Occipital lobe (tissue), 2 donors: ENCODE data around the gene RILPL2. TPM values are rescaled to one million over a fixed set of nuclear protein-coding genes. Genes with fewer than 3 reads are reported as not detected.
"Not testable (repeated sequence)": the region's sequence is repeated elsewhere in the genome, so short reads cannot be mapped to it uniquely, and the experiment has no call there.

Experiments used
- DNase-seq: peaks from one replicate; lab custom pipeline; 2025; lab: John Stamatoyannopoulos, UW
- total RNA-seq: library from RNA; depleted of rRNA; stranded (reverse); fragments of >200 nt; gene quantifications from one replicate; pipeline ENCODE4 v1.2.3, GENCODE V29; 2014

RILPL2 gene
- total RNA-seq, 1 donor from 2014 or later = 0.78 TPM

DNA sequence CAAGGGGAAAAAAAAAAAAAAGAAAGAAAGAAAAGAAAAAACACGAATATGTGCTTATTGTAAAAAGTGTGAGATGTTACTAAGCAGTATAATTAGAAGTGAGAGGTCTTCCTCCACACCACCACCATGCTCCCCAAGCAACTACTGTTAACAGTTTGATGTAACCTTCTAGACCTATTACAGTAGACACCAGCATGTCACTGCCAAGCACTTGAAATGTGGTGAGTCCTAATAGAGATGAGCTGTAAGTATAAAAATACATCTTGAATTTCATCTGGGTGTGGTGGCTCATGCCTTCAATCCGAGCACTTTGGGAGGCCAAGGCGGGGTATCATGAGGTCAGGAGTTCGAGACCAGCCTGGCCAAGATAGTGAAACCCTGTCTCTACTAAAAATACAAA, 13.4 kb upstream of the RILPL2 start:
- DNase-seq = no peak

GRCh38 chr12:123449249-123449733, 12.8 kb upstream of the RILPL2 start:
- DNase-seq = no peak

DNA sequence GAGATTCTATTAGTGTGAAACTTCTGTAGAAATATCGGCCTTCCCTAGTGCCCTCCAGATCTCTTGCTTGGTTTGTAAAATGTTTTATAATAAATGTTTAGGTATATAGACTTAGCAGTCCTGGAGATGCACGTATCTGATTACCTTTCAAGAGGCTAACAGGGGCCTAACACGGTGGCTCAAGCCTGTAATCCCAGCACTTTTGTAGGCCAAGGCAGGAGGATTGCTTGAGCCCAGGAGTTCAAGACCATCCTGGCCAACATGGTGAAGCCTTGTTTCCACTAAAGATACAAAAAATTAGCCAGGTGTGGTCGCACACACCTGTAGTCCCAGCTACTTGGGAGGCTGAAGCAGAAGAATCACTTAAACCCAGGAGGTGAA, 9.8 kb upstream of the RILPL2 start:
- DNase-seq = no peak

DNA sequence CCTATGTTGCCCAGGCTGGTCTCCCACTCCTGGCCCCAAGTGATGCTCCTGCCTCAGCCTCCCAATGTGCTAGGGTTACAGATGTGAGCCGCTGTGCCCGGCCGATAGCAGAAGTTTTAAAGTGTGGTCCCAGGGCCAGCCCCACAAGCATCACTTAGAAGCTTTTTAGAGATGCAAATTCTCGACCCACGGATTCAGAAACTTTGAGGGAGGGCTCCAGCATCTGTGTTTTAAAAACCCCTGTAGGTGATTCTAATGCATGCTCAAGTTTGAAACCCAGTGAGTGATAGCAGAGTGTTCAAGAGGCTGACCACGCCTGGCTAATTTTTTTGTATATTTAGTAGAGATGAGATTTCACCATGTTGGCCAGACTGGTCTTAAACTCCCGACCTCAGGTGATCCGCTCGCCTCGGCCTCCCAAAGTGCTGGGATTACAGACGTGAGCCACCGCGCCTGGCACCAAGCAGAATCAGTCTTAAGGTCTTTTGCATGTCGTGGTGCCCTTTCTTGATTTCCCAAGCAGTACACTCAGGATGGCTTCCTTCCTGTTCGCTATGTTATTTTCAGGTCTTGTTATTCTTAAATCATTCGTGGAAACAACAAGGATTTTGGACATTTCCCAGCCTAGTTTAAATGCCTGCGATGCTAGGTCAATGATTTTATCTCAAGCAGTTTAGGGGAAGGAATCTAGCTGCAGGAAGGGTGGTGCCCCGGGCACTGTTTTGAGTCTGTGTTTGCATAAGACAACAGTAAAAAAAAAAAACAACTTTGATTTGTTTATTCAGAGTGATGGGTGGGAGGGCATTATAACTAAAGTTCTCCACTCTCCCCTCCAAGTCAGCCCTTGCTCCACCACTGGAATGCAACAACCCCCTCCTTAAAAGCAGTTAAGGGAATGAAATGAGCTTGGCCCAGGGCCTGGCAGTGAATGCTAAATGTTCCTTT, 9.2 kb upstream of the RILPL2 start:
- no peak for DNase-seq

DNA sequence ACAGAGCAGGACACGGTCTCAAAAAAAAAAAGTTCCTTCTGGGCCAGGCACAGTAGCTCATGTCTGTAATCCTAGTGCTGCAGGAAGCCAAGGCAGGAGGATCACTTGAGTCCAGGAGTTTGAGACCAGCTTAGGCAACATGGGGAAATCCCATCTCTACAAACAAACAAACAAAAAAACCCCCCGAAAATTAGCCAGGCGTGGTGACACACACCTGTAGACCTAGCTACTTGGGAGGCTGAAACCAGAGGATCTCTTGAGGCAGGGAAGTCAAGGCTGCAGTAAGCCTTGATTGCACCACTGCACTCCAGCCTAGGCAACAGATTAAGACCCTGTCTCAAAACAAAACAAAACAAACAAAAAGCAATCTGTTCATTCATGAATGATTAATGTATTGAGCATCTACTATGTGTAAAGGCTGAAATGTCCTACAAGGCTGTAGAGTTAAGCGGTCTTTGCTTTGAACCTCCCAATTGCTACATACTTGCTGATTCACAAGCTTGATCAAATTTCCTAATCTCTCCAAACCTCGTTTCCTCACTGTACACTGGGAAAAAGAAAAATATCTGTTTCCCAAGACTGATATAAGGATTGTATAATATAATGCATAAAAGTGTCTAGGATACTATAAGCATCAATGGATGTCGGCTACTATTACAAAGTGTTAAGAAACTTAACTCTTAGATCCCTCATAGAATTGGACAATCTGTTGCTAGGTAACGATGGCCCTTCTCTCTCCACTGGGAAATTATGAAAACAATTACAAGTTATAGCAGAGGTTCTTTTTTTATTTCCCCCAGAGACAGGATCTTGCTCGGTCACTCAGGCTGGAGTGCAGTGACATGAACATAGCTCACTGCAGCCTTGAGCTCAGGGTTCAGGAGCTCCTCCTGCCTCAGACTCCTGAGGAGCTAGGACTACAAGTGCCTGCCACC, 7.9 kb upstream of the RILPL2 start:
- no peak for DNase-seq

DNA sequence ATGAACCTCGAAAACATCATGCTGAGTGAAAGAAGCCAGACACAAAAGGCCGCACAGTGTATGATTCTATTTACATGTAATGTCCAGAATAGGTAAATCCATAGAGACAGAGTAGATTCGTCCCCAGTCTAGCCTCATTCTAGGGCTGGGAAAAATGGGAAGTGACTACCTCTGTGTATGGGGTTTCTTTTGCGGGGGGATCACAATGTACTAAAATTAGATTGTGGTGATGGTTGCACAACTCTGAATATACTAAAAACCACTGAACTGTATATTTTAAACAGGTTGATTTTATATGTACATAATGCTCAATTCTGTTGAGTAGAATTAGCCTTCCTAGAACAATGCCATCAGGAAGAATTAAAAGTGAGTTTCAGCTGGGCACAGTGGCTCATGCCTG, 6.3 kb upstream of the RILPL2 start:
- no peak for DNase-seq

DNA sequence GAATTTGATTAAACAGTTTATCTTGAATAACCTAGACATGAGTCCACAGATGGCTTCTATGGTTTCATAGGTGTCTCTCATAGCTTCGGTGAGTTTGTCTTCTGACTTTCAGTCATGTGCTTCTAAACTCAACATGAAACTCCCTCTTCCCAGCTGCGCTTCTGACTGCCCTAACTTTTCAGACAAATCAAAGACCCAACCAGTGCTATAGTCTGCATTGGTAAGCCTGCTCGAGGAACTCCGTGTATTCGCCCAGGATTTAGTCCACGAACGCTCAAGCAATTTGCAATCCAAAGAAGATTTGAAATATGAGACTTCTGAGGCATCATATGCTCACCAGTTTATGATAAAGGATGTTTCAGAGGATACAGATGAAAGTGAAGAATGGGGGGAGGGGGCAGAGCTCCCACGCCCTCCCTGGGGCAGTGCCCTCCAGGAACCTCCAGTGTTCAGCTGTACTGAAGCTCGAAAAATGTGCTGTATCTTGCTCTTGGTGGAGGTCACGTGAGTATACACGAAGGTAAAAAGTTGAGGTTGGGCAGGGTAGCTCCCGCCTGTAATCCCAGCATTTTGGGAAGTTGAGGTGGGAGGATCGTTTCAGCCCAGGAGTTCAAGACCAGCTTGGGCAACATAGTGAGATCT, 5.2 kb upstream of the RILPL2 start:
- no peak for DNase-seq

GRCh38 chr12:123435636-123436016, 858 bp downstream of the RILPL2 start:
- no peak for DNase-seq

DNA sequence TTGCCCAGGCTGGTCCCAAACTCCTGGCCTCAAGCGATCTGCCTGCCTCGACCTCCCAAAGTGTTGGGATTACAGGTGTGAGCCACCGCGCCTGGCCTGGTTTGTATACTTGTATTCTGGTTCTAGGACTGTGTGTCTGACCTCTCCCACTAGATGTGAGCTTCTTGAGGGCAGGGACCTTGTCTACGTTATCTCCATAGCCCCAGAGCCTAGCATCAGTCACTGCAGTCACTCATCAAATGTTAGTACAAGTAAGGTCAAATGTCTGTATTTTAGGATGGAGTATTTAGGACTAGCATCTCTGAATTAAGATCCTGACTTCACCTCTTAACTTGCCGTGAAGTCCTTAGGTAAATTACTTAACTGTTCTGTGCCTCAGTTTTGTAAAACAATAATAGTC, 2.9 kb downstream of the RILPL2 start:
- DNase-seq = no peak

- not testable (repeated sequence) for DNase-seq
Measured at GRCh38 chr12:123431951-123432817, 4.3 kb downstream of the RILPL2 start.

- not testable (repeated sequence) for DNase-seq
Measured at GRCh38 chr12:123429101-123429500, 7.4 kb downstream of the RILPL2 start.

- DNase-seq = no peak
Measured at GRCh38 chr12:123428591-123428990, 7.9 kb downstream of the RILPL2 start.

GRCh38 chr12:123427036-123427769, 9.3 kb downstream of the RILPL2 start:
- DNase-seq = no peak

- no peak for DNase-seq
Measured at GRCh38 chr12:123421314-123421713, 15.2 kb downstream of the RILPL2 start.

DNA sequence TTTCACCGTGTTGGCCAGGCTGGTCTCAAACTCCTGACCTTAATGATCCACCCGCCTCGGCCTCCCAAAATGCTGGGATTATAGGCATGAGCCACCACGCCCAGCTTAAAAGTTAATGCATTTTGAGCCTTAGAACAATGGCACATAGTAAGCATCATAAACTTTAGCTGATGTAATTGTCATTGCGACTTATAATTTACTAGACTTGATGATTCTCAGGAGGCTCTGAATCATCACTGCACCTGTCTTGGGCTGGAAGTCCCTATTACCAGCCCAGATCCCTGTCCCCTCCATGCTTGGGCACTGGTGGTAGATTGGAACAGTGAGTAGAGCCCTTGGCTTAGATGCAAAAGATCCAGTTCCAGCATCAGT, 26.5 kb downstream of the RILPL2 start:
- no peak for DNase-seq

- DNase-seq = not testable (repeated sequence)
Measured at GRCh38 chr12:123409284-123410040, 27.0 kb downstream of the RILPL2 start.

GRCh38 chr12:123408619-123409018, 27.9 kb downstream of the RILPL2 start:
- not testable (repeated sequence) for DNase-seq

DNA sequence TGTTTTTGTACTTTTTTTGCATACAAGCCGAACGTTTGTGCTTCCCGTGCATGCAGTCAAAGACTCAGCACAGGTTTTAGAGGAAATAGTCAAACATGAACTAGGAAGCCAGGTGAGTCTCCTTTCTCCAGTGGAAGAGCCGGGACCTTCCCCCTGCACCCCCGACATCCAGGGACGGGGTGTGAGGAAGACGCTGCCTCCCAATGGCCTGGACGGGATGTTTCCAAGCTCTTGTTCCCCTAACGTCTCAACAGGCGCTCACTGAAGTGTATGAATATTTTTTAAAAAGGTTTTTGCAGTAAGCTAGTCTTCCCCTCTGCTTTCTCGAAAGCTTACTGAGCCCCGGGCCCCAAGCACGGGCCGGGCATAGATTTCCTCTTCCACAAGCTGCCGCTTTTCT, 28.6 kb downstream of the RILPL2 start:
- not testable (repeated sequence) for DNase-seq

GRCh38 chr12:123407269-123407668, 29.2 kb downstream of the RILPL2 start:
- not testable (repeated sequence) for DNase-seq
